ENCODE data around the gene AGR2. TPM values are rescaled to one million over a fixed set of nuclear protein-coding genes. Genes with fewer than 3 reads are reported as not detected.

AGR2 gene
- total and polyA plus RNA-seq, 2 experiments from 2014 or later: 173 to 178 TPM

GRCh38 chr7:16849296-16850148 is 44.7 kb upstream of the AGR2 start:
- Histone ChIP-seq H3K4me3 (no peak overlapping the region), H3K79me2 (no peaks in the 10 kb centered on the region), H3K9me2 (replicated peaks; ENCODE audit: insufficient read depth) (no peaks in the 10 kb centered on the region), H3K9me3 (ENCODE audit: low read depth) (no peaks in the 10 kb centered on the region), H3K4me2 (no peak overlapping the region), H3K27ac (peak overlapping the region; percentile 91), H3K36me3 (replicated peaks; ENCODE audit: insufficient read depth, low read depth) (no peaks in the 10 kb centered on the region), H2AFZ (no peak overlapping the region), H3K27me3 (no peaks in the 10 kb centered on the region), H4K20me1 (ENCODE audit: insufficient read depth, poor library complexity, severe bottlenecking) (no peaks in the 10 kb centered on the region), H3K4me1 (ENCODE audit: insufficient read depth) (peaks cover 22% of the 10 kb centered on the region)
- no peak for TF ChIP-seq EZH2 (IDR thresholded peaks at IDR 0.05; ENCODE audit: borderline replicate concordance)
- no peak for TF ChIP-seq EZH2phosphoT487 (IDR thresholded peaks at IDR 0.05; ENCODE audit: low read depth, severe bottlenecking, unreplicated experiment)
- TF ChIP-seq CTCF (IDR thresholded peaks at IDR 0.05; ENCODE audit: poor library complexity): no peak
- WGBS (ENCODE audit: low lambda C conversion rate, missing lambda C conversion rate): 97% methylated on average over 12 of the region's 12 CpGs
- DNase-seq (ENCODE audit: low spot score): no peak

GRCh38 chr7:16847381-16847860 is 42.6 kb upstream of the AGR2 start:
- H3K9me3 ChIP-seq (ENCODE audit: low read depth): no peaks in the 10 kb centered on the region
- peaks cover 22% of the 10 kb centered on the region for H3K4me1 ChIP-seq (ENCODE audit: insufficient read depth)
- H3K27me3 ChIP-seq: no peaks in the 10 kb centered on the region
- H3K9me2 ChIP-seq (replicated peaks; ENCODE audit: insufficient read depth): no peaks in the 10 kb centered on the region
- peak overlapping the region; percentile 65 for H3K4me2 ChIP-seq
- WGBS (ENCODE audit: low lambda C conversion rate, missing lambda C conversion rate): 25% methylated on average over 6 of the region's 6 CpGs
- DNase-seq (ENCODE audit: low spot score): peak; percentile 79
- no peaks in the 10 kb centered on the region for H4K20me1 ChIP-seq (ENCODE audit: insufficient read depth, poor library complexity, severe bottlenecking)
- H3K27ac ChIP-seq: peak overlapping the region; percentile 91
- H3K4me3 ChIP-seq: no peak overlapping the region
- H3K36me3 ChIP-seq (replicated peaks; ENCODE audit: insufficient read depth, low read depth): no peaks in the 10 kb centered on the region
- H2AFZ ChIP-seq: no peak overlapping the region
- TF ChIP-seq CTCF (IDR thresholded peaks at IDR 0.05; ENCODE audit: poor library complexity) (no peak), EZH2 (IDR thresholded peaks at IDR 0.05; ENCODE audit: borderline replicate concordance) (no peak), EZH2phosphoT487 (IDR thresholded peaks at IDR 0.05; ENCODE audit: low read depth, severe bottlenecking, unreplicated experiment) (no peak)
- H3K79me2 ChIP-seq: no peaks in the 10 kb centered on the region

GRCh38 chr7:16846601-16847165 is 41.9 kb upstream of the AGR2 start:
- no peak overlapping the region for H3K4me3 ChIP-seq
- 30% methylated on average over 2 of the region's 2 CpGs for WGBS (ENCODE audit: low lambda C conversion rate, missing lambda C conversion rate)
- no peak overlapping the region for H2AFZ ChIP-seq
- no peak for TF ChIP-seq EZH2phosphoT487 (IDR thresholded peaks at IDR 0.05; ENCODE audit: low read depth, severe bottlenecking, unreplicated experiment)
- H3K9me3 ChIP-seq (ENCODE audit: low read depth): no peaks in the 10 kb centered on the region
- peaks cover 22% of the 10 kb centered on the region for H3K4me1 ChIP-seq (ENCODE audit: insufficient read depth)
- H3K9me2 ChIP-seq (replicated peaks; ENCODE audit: insufficient read depth): no peaks in the 10 kb centered on the region
- no peaks in the 10 kb centered on the region for H3K36me3 ChIP-seq (replicated peaks; ENCODE audit: insufficient read depth, low read depth)
- no peaks in the 10 kb centered on the region for H4K20me1 ChIP-seq (ENCODE audit: insufficient read depth, poor library complexity, severe bottlenecking)
- no peaks in the 10 kb centered on the region for H3K27me3 ChIP-seq
- DNase-seq (ENCODE audit: low spot score): no peak
- peak overlapping the region; percentile 91 for H3K27ac ChIP-seq
- H3K79me2 ChIP-seq: no peaks in the 10 kb centered on the region
- H3K4me2 ChIP-seq: peak overlapping the region; percentile 65

GRCh38 chr7:16845746-16846145 is 40.9 kb upstream of the AGR2 start:
- Histone ChIP-seq H3K79me2 (no peaks in the 10 kb centered on the region), H3K4me3 (no peak overlapping the region), H3K27ac (peak overlapping the region; percentile 91), H3K36me3 (replicated peaks; ENCODE audit: insufficient read depth, low read depth) (no peaks in the 10 kb centered on the region), H3K4me2 (peak overlapping the region; percentile 65), H3K9me2 (replicated peaks; ENCODE audit: insufficient read depth) (no peaks in the 10 kb centered on the region), H2AFZ (no peak overlapping the region), H4K20me1 (ENCODE audit: insufficient read depth, poor library complexity, severe bottlenecking) (no peaks in the 10 kb centered on the region), H3K9me3 (ENCODE audit: low read depth) (no peaks in the 10 kb centered on the region), H3K27me3 (no peaks in the 10 kb centered on the region), H3K4me1 (ENCODE audit: insufficient read depth) (peaks cover 22% of the 10 kb centered on the region)
- DNase-seq (ENCODE audit: low spot score): no peak
- no peak for TF ChIP-seq EZH2 (IDR thresholded peaks at IDR 0.05; ENCODE audit: borderline replicate concordance)
- TF ChIP-seq CTCF (IDR thresholded peaks at IDR 0.05; ENCODE audit: poor library complexity): no peak
- TF ChIP-seq EZH2phosphoT487 (IDR thresholded peaks at IDR 0.05; ENCODE audit: low read depth, severe bottlenecking, unreplicated experiment): no peak

Measured in hepatocyte (in vitro differentiated cells).